K562 (cell line): ENCODE data around the gene EMD. TPM values are rescaled to one million over a fixed set of nuclear protein-coding genes. Genes with fewer than 3 reads are reported as not detected.

Source experiments
- CREB1 ChIP-seq, 2 experiments: sonication (generic) in 1 of 2; formaldehyde crosslinking in 1 of 2; IDR thresholded peaks; 2 replicates each; pipeline versions ENCODE4 v1.6.1 to v1.8.0; 2012 to 2022; ENCODE audit warnings: inconsistent platforms in 1 of 2, mild to moderate bottlenecking in 1 of 2, missing genetic modification reagents in 1 of 2, moderate library complexity in 1 of 2
- DPF2 ChIP-seq: fragments of 450-650 bp; IDR thresholded peaks from 2 replicates; pipeline ENCODE4 v1.6.1; 2016
- EHMT2 ChIP-seq: fragments of 450-650 bp; IDR thresholded peaks from 2 replicates; pipeline ENCODE4 v1.6.1; 2018; ENCODE audit warnings: antibody characterized with exemption
- GABPA ChIP-seq: fragments of 200-800 bp; sonication (Bioruptor generic); conservative IDR thresholded peaks from 2 replicates; pipeline ENCODE4 v1.6.1; 2016; ENCODE audit warnings: low read depth, missing genetic modification characterization, missing compliant biosample characterization
- MTA1 ChIP-seq: fragments of 450-650 bp; IDR thresholded peaks from 2 replicates; pipeline ENCODE4 v1.6.1; 2017; ENCODE audit warnings: borderline replicate concordance
- MYNN ChIP-seq, 2 experiments: sonication (generic); formaldehyde crosslinking in 1 of 2; IDR thresholded peaks; 2 replicates each; pipeline versions ENCODE4 v1.5.0 to v1.6.1; 2016 to 2020; ENCODE audit warnings: antibody characterized with exemption in 1 of 2, missing genetic modification reagents in 1 of 2
- PCBP1 ChIP-seq: fragments of 200-400 bp; formaldehyde crosslinking; IDR thresholded peaks from 2 replicates; pipeline ENCODE4 v1.6.1; 2018; ENCODE audit warnings: mild to moderate bottlenecking, low read depth, low read length; ENCODE audit not compliant: poor library complexity, severe bottlenecking
- POLR2AphosphoS2 ChIP-seq: IDR thresholded peaks from 2 replicates; pipeline ENCODE4 v1.6.1; 2012; ENCODE audit warnings: low read length, improper control_type of control experiment
- SMARCA4 ChIP-seq: fragments of 450-650 bp; IDR thresholded peaks from 2 replicates; pipeline ENCODE4 v1.6.1; 2016
- ZNF140 ChIP-seq: fragments of 250-450 bp; sonication (Bioruptor Pico); IDR thresholded peaks from 2 replicates; pipeline ENCODE4 v1.8.0; 2021; ENCODE audit warnings: moderate library complexity, mild to moderate bottlenecking, inconsistent platforms
- polyA plus RNA-seq, 8 experiments: library from polyadenylated mRNA; depleted of rRNA in 4 of 8; stranded (reverse) in 5 of 8; unstranded in 3 of 8; fragments of >200 nt; fragmentation: Nextera tagmentation in 2 of 8; fragmentation: Illumina TruSeq in 1 of 8; extraction: Ambion mirVana in 2 of 8; extraction: Trizol in 1 of 8; gene quantifications; 2 replicates each; pipeline versions ENCODE4 v1.2.1 to v1.2.3, GENCODE V29; 2011 to 2014; ENCODE audit warnings: inconsistent platforms in 1 of 8, missing spikeins in 1 of 8
- total RNA-seq, 7 experiments: library from RNA; depleted of rRNA in 6 of 7; stranded (reverse); fragments of >200 nt in 6 of 7; fragmentation: Illumina TruSeq in 2 of 7; extraction: Trizol in 2 of 7; gene quantifications; 2 replicates each; pipeline versions ENCODE4 v1.2.1 to v1.2.3, GENCODE V29; 2011 to 2021; ENCODE audit warnings: low replicate concordance in 1 of 7
- TF ChIP-seq, protein P1 (sequence below): sonication (generic); formaldehyde crosslinking; IDR thresholded peaks from 2 replicates; pipeline ENCODE4 v1.8.1; 2023; ENCODE audit warnings: mild to moderate bottlenecking, missing genetic modification reagents
- TF ChIP-seq, protein P2 (sequence below): fragments of 450-650 bp; IDR thresholded peaks from 2 replicates; pipeline ENCODE4 v1.6.1; 2017; ENCODE audit warnings: antibody characterized with exemption, mild to moderate bottlenecking
- TF ChIP-seq, protein P3 (sequence below): fragments of 200-800 bp; sonication (Bioruptor generic); IDR thresholded peaks from 2 replicates; pipeline ENCODE4 v1.6.1; 2016; ENCODE audit warnings: missing genetic modification characterization, missing compliant biosample characterization
- TF ChIP-seq, protein P4 (sequence below): fragments of 250-450 bp; sonication (Bioruptor Pico); IDR thresholded peaks from 2 replicates; pipeline ENCODE4 v1.5.0; 2021

The EMD gene
- total and polyA plus RNA-seq, 9 of the 15 experiments (the other 6 are each of a cell fraction or from before 2014, with no cell fraction given), result 2.3 to 206 (median 61.9) TPM

DNA sequence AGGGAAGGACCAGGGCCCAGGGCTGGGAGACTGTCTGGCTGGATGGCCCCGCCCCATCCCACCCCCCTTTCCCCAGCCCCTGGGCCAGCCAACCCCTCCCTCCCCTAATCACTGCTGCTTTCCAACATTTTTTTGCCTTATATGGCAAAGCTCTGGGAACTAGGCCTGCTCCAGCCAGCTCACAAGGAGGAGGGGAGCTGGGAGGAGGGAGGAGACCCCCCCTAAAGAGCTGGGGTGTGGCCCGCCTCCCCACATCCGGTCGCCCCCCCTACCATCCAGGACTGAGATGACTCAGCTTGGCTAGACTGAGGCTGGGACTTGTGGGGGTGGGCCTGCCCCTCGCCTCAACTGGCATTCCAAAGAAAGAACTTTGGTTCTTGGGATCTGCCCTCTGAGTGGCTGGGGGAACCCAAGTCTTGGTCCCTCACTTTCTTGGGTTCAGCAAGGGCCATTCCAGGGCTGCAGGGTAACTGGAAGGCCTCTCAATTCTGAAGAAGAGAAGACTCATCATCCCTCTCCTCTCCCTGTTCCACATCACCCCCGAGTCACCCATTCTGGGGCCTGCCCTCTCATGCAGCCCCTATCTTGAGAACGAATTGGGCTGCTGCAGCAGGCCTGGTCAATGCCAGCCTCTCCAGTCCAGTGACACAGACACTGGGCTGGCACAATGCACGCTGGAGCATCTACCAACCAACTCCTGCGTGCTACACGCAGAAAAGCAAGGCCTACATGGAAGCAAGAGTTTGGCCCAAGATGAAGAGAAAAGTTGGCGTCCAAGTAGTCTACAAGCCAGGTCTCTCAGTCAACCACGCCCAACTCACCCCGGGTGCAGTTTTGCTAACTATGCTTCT is 9.4 kb upstream of the EMD start (continued):
- TF ChIP-seq, protein P1, sequence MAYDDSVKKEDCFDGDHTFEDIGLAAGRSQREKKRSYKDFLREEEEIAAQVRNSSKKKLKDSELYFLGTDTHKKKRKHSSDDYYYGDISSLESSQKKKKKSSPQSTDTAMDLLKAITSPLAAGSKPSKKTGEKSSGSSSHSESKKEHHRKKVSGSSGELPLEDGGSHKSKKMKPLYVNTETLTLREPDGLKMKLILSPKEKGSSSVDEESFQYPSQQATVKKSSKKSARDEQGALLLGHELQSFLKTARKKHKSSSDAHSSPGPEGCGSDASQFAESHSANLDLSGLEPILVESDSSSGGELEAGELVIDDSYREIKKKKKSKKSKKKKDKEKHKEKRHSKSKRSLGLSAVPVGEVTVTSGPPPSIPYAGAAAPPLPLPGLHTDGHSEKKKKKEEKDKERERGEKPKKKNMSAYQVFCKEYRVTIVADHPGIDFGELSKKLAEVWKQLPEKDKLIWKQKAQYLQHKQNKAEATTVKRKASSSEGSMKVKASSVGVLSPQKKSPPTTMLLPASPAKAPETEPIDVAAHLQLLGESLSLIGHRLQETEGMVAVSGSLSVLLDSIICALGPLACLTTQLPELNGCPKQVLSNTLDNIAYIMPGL (CRISPR knock-in tag), result 0 out of 2 replicates have a peak, but pooled peaks have one; percentile 2
- TF ChIP-seq DPF2 (peak; percentile 59), POLR2AphosphoS2 (no peak), PCBP1 (no peak), GABPA (tag) (no peak), SMARCA4 (peak; percentile 45; the same call in 1 of the 2 replicates), MTA1 (no peak), MYNN (IDR thresholded peaks at IDR 0.05) (no peak), MYNN (CRISPR knock-in tag; IDR thresholded peaks at IDR 0.05) (no peak), EHMT2 (no peak), CREB1 (IDR thresholded peaks at IDR 0.05) (no peak), CREB1 (CRISPR knock-in tag; IDR thresholded peaks at IDR 0.05) (no peak), ZNF140 (CRISPR knock-in tag) (no peak)
- TF ChIP-seq, protein P2, sequence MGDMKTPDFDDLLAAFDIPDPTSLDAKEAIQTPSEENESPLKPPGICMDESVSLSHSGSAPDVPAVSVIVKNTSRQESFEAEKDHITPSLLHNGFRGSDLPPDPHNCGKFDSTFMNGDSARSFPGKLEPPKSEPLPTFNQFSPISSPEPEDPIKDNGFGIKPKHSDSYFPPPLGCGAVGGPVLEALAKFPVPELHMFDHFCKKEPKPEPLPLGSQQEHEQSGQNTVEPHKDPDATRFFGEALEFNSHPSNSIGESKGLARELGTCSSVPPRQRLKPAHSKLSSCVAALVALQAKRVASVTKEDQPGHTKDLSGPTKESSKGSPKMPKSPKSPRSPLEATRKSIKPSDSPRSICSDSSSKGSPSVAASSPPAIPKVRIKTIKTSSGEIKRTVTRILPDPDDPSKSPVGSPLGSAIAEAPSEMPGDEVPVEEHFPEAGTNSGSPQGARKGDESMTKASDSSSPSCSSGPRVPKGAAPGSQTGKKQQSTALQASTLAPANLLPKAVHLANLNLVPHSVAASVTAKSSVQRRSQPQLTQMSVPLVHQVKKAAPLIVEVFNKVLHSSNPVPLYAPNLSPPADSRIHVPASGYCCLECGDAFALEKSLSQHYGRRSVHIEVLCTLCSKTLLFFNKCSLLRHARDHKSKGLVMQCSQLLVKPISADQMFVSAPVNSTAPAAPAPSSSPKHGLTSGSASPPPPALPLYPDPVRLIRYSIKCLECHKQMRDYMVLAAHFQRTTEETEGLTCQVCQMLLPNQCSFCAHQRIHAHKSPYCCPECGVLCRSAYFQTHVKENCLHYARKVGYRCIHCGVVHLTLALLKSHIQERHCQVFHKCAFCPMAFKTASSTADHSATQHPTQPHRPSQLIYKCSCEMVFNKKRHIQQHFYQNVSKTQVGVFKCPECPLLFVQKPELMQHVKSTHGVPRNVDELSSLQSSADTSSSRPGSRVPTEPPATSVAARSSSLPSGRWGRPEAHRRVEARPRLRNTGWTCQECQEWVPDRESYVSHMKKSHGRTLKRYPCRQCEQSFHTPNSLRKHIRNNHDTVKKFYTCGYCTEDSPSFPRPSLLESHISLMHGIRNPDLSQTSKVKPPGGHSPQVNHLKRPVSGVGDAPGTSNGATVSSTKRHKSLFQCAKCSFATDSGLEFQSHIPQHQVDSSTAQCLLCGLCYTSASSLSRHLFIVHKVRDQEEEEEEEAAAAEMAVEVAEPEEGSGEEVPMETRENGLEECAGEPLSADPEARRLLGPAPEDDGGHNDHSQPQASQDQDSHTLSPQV, result 0 out of 2 replicates have a peak, but pooled peaks have one; percentile 30
- TF ChIP-seq, protein P3, sequence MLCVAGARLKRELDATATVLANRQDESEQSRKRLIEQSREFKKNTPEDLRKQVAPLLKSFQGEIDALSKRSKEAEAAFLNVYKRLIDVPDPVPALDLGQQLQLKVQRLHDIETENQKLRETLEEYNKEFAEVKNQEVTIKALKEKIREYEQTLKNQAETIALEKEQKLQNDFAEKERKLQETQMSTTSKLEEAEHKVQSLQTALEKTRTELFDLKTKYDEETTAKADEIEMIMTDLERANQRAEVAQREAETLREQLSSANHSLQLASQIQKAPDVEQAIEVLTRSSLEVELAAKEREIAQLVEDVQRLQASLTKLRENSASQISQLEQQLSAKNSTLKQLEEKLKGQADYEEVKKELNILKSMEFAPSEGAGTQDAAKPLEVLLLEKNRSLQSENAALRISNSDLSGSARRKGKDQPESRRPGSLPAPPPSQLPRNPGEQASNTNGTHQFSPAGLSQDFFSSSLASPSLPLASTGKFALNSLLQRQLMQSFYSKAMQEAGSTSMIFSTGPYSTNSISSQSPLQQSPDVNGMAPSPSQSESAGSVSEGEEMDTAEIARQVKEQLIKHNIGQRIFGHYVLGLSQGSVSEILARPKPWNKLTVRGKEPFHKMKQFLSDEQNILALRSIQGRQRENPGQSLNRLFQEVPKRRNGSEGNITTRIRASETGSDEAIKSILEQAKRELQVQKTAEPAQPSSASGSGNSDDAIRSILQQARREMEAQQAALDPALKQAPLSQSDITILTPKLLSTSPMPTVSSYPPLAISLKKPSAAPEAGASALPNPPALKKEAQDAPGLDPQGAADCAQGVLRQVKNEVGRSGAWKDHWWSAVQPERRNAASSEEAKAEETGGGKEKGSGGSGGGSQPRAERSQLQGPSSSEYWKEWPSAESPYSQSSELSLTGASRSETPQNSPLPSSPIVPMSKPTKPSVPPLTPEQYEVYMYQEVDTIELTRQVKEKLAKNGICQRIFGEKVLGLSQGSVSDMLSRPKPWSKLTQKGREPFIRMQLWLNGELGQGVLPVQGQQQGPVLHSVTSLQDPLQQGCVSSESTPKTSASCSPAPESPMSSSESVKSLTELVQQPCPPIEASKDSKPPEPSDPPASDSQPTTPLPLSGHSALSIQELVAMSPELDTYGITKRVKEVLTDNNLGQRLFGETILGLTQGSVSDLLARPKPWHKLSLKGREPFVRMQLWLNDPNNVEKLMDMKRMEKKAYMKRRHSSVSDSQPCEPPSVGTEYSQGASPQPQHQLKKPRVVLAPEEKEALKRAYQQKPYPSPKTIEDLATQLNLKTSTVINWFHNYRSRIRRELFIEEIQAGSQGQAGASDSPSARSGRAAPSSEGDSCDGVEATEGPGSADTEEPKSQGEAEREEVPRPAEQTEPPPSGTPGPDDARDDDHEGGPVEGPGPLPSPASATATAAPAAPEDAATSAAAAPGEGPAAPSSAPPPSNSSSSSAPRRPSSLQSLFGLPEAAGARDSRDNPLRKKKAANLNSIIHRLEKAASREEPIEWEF (CRISPR knock-in tag), result no peak
- TF ChIP-seq, protein P4, sequence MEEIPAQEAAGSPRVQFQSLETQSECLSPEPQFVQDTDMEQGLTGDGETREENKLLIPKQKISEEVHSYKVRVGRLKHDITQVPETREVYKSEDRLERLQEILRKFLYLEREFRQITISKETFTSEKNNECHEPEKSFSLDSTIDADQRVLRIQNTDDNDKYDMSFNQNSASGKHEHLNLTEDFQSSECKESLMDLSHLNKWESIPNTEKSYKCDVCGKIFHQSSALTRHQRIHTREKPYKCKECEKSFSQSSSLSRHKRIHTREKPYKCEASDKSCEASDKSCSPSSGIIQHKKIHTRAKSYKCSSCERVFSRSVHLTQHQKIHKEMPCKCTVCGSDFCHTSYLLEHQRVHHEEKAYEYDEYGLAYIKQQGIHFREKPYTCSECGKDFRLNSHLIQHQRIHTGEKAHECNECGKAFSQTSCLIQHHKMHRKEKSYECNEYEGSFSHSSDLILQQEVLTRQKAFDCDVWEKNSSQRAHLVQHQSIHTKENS (CRISPR knock-in tag), result no peak
